H1 (cell line): ENCODE results near the gene STX18. TPM values are rescaled to one million over a fixed set of nuclear protein-coding genes. Genes with fewer than 3 reads are reported as not detected.

Experiments used
- CTCF ChIA-PET: fragments of 300-600 bp; sonication (Branson Sonifier 250); formaldehyde crosslinking; loops from one replicate; lab custom pipeline; 2021; ENCODE audit not compliant: partially characterized antibody; lab: Charles Lee
- POLR2A ChIA-PET: fragments of 300-600 bp; sonication (Branson Sonifier 250); formaldehyde crosslinking; loops from one replicate; lab custom pipeline; 2021; ENCODE audit warnings: inconsistent platforms; ENCODE audit not compliant: partially characterized antibody; lab: Charles Lee
- DNase-seq, 2 experiments: peaks; one replicate each; pipeline versions ENCODE4 v3.0.0 to v3.0.0-alpha.2; 2010 to 2022; ENCODE audit warnings: low spot score in 2 of 2, low read depth in 1 of 2, mixed read lengths in 1 of 2
- FAIRE-seq: peaks from 2 replicates; lab custom pipeline; 2011; peaks lifted over from hg19 to GRCh38; lab: Jason Lieb, UNC
- H2AFZ ChIP-seq: 2 replicates; pipeline ENCODE4 v1.8.1; 2012; ENCODE audit warnings: low read length, inconsistent platforms
- H2AK5ac ChIP-seq: 2 replicates; pipeline ENCODE4 v1.6.1; 2013; ENCODE audit warnings: low read depth, low read length
- H2BK120ac ChIP-seq: replicated peaks from 2 replicates; pipeline ENCODE3; 2013; ENCODE audit warnings: low read depth, low read length, inconsistent platforms
- H2BK12ac ChIP-seq: 2 replicates; pipeline ENCODE4 v1.6.1; 2013; ENCODE audit warnings: low read depth, low read length
- H2BK15ac ChIP-seq: 2 replicates; pipeline ENCODE4 v1.6.1; 2013; ENCODE audit warnings: low read length
- H2BK20ac ChIP-seq: 2 replicates; pipeline ENCODE4 v1.6.1; 2013; ENCODE audit warnings: low read length
- H2BK5ac ChIP-seq: 2 replicates; pipeline ENCODE4 v1.6.1; 2013; ENCODE audit warnings: low read depth, low read length
- H3K14ac ChIP-seq: 2 replicates; pipeline ENCODE4 v1.6.1; 2013; ENCODE audit warnings: inconsistent platforms; ENCODE audit not compliant: insufficient read length
- H3K18ac ChIP-seq: 2 replicates; pipeline ENCODE4 v1.6.1; 2013; ENCODE audit warnings: low read length; ENCODE audit errors: extremely low read depth
- H3K23ac ChIP-seq: 2 replicates; pipeline ENCODE4 v1.6.1; 2013; ENCODE audit warnings: inconsistent platforms; ENCODE audit not compliant: insufficient read length
- H3K23me2 ChIP-seq: 2 replicates; pipeline ENCODE4 v1.6.1; 2013; ENCODE audit warnings: low read depth, low read length
- H3K27ac ChIP-seq: 2 replicates; pipeline ENCODE4 v1.6.1; 2011; ENCODE audit warnings: low read depth, low read length, inconsistent platforms
- H3K27me3 ChIP-seq, 4 experiments: replicated peaks in 1 of 4; 1 replicate in 1 of 4; 2 replicates in 3 of 4; pipeline versions ENCODE4 v1.6.1 to v1.8.1; 2011 to 2013; ENCODE audit warnings: low read length in 3 of 4, mild to moderate bottlenecking in 3 of 4, inconsistent platforms in 2 of 4, mixed read lengths in 2 of 4, moderate library complexity in 1 of 4; ENCODE audit not compliant: control insufficient read depth in 3 of 4, insufficient read depth in 3 of 4; ENCODE audit errors: extremely low read depth in 1 of 4
- H3K36me3 ChIP-seq, 4 experiments: 2 replicates each; pipeline versions ENCODE4 v1.6.1 to v1.8.1; 2011 to 2013; ENCODE audit warnings: mild to moderate bottlenecking in 4 of 4, low read length in 3 of 4, moderate library complexity in 2 of 4, control low read depth in 1 of 4, inconsistent platforms in 1 of 4; ENCODE audit not compliant: insufficient read depth in 4 of 4, control insufficient read depth in 2 of 4
- H3K4ac ChIP-seq: replicated peaks from 2 replicates; pipeline ENCODE3; 2013; ENCODE audit warnings: low read length, low read depth, mixed read lengths, inconsistent platforms; ENCODE audit not compliant: insufficient read length
- H3K4me1 ChIP-seq, 4 experiments: replicated peaks in 1 of 4; 1 replicate in 1 of 4; 2 replicates in 3 of 4; pipeline versions ENCODE4 v1.6.1 to v1.8.1; 2011 to 2013; ENCODE audit warnings: low read length in 3 of 4, inconsistent platforms in 2 of 4, mixed read lengths in 1 of 4; ENCODE audit not compliant: insufficient read depth in 4 of 4, control insufficient read depth in 3 of 4
- H3K4me2 ChIP-seq, 2 experiments: 2 replicates each; pipeline versions ENCODE4 v1.6.1 to v1.8.1; 2011 to 2013; ENCODE audit warnings: low read depth in 2 of 2, low read length in 2 of 2, control low read depth in 1 of 2, inconsistent platforms in 1 of 2, mild to moderate bottlenecking in 1 of 2; ENCODE audit not compliant: insufficient read depth in 1 of 2
- H3K4me3 ChIP-seq, 4 experiments: fragments of 200-600, 300-600 bp in 1 of 4; sonication (generic), shearing (Covaris generic), sonication (Bioruptor Twin) in 1 of 4; 2 replicates each; pipeline versions ENCODE4 v1.5.1 to v1.8.1; 2011 to 2016; ENCODE audit warnings: low read length in 4 of 4, low read depth in 3 of 4, control low read depth in 2 of 4, inconsistent platforms in 2 of 4, mild to moderate bottlenecking in 2 of 4, mixed read lengths in 1 of 4, moderate library complexity in 1 of 4; ENCODE audit not compliant: insufficient read depth in 2 of 4; ENCODE audit errors: extremely low read depth in 1 of 4
- H3K56ac ChIP-seq: replicated peaks from 2 replicates; pipeline ENCODE3; 2013; ENCODE audit warnings: low read depth, mild to moderate bottlenecking, mixed read lengths, low read length, inconsistent platforms; ENCODE audit not compliant: insufficient read length
- H3K79me1 ChIP-seq: 2 replicates; pipeline ENCODE4 v1.6.1; 2013; ENCODE audit warnings: low read depth, low read length, control low read depth
- H3K79me2 ChIP-seq, 2 experiments: 2 replicates each; pipeline versions ENCODE4 v1.6.1 to v1.8.1; 2012 to 2013; ENCODE audit warnings: low read length in 2 of 2, mild to moderate bottlenecking in 2 of 2, inconsistent platforms in 1 of 2; ENCODE audit not compliant: insufficient read depth in 2 of 2, control insufficient read depth in 1 of 2
- H3K9ac ChIP-seq, 4 experiments: replicated peaks in 1 of 4; 1 replicate in 1 of 4; 2 replicates in 3 of 4; pipeline versions ENCODE4 v1.6.1 to v1.8.1; 2011 to 2013; ENCODE audit warnings: low read depth in 3 of 4, low read length in 3 of 4, control low read depth in 2 of 4, mild to moderate bottlenecking in 2 of 4, moderate library complexity in 2 of 4, inconsistent platforms in 1 of 4; ENCODE audit errors: extremely low read depth in 1 of 4
- H3K9me3 ChIP-seq, 2 experiments: 2 replicates each; pipeline versions ENCODE4 v1.6.1 to v1.8.1; 2012 to 2013; ENCODE audit warnings: mild to moderate bottlenecking in 2 of 2, moderate library complexity in 2 of 2, control low read depth in 1 of 2, inconsistent platforms in 1 of 2, low read depth in 1 of 2, low read length in 1 of 2, mixed read lengths in 1 of 2; ENCODE audit not compliant: insufficient read depth in 2 of 2
- H4K20me1 ChIP-seq, 2 experiments: replicated peaks in 1 of 2; 2 replicates each; pipeline versions ENCODE3 to v1.8.1; 2011 to 2013; ENCODE audit warnings: inconsistent platforms in 2 of 2, low read length in 2 of 2, mild to moderate bottlenecking in 1 of 2; ENCODE audit not compliant: insufficient read depth in 2 of 2, control insufficient read depth in 1 of 2
- H4K5ac ChIP-seq: 2 replicates; pipeline ENCODE4 v1.6.1; 2013; ENCODE audit warnings: low read length, low read depth, mixed read lengths, inconsistent platforms; ENCODE audit not compliant: insufficient read length
- H4K8ac ChIP-seq: 2 replicates; pipeline ENCODE4 v1.8.0; 2013; ENCODE audit warnings: mild to moderate bottlenecking, moderate library complexity, low read length, inconsistent platforms; ENCODE audit not compliant: insufficient read depth; ENCODE audit errors: extremely low read depth
- H4K91ac ChIP-seq: replicated peaks from 2 replicates; pipeline ENCODE3; 2013; ENCODE audit warnings: low read length, mixed read lengths, inconsistent platforms; ENCODE audit not compliant: insufficient read length
- EP300 ChIP-seq, 2 experiments: IDR thresholded peaks; 1 replicate in 1 of 2; 2 replicates in 1 of 2; pipeline ENCODE4 v1.6.1; 2011 to 2012; ENCODE audit warnings: low read depth in 2 of 2, low read length in 2 of 2, mild to moderate bottlenecking in 2 of 2, borderline replicate concordance in 1 of 2, inconsistent platforms in 1 of 2, moderate library complexity in 1 of 2
- HDAC6 ChIP-seq: IDR thresholded peaks from one replicate; pipeline ENCODE4 v1.7.1; 2012; ENCODE audit warnings: low read depth, mild to moderate bottlenecking, inconsistent platforms, low read length, moderate library complexity
- JUN ChIP-seq: IDR thresholded peaks from 2 replicates; pipeline ENCODE4 v1.6.1; 2011; ENCODE audit warnings: low read depth, mild to moderate bottlenecking, improper control_type of control experiment, low read length
- SRF ChIP-seq: IDR thresholded peaks from 2 replicates; pipeline ENCODE4 v1.6.1; 2011; ENCODE audit warnings: mild to moderate bottlenecking, low read depth, low read length, moderate library complexity
- WGBS, 2 experiments: shearing (Covaris generic) in 1 of 2; methylation state at CpG; one replicate each; pipeline versions ENCODE4 v1.1.6 to v1.1.7; 2013 to 2015; ENCODE audit warnings: low lambda C conversion rate in 2 of 2, mixed read lengths in 2 of 2, inconsistent platforms in 1 of 2, low coverage in 1 of 2, missing lambda C conversion rate in 1 of 2; ENCODE audit not compliant: insufficient replicate concordance in 2 of 2, insufficient coverage in 1 of 2, insufficient read length in 1 of 2; ENCODE audit errors: extremely low coverage in 1 of 2, missing lambda C conversion rate in 1 of 2; 5-methylcytosine and 5-hydroxymethylcytosine counted together
- polyA plus RNA-seq, 7 experiments: library from polyadenylated mRNA; depleted of rRNA in 3 of 7; stranded (reverse) in 5 of 7; unstranded in 2 of 7; fragments of >200 nt in 5 of 7; fragments of 200-250 nt in 2 of 7; gene quantifications; 1 replicate in 5 of 7; 2 replicates in 1 of 7; 4 replicates in 1 of 7; pipeline versions ENCODE4 v1.2.1 to v1.2.3, GENCODE V29; 2011 to 2013; ENCODE audit warnings: missing spikeins in 2 of 7, mixed read lengths in 2 of 7
- total RNA-seq: library from RNA; stranded (reverse); fragmentation: NEBNext Ultra II Directional; extraction: Animal tissue kit (Norgen Biotek cat#: 25700); gene quantifications from 2 replicates; pipeline ENCODE4 v1.2.1, GENCODE V29; 2021

Gene STX18
- total and polyA plus RNA-seq, 2 of the 8 experiments (the other 6 are each of a cell fraction or from before 2014, with no cell fraction given): 14.6 to 18.3 TPM

GRCh38 chr4:4411906-4412305 lies 129.9 kb downstream of the STX18 start:
- FAIRE-seq: no peak
- TF ChIP-seq JUN: no peak
- TF ChIP-seq EP300 (IDR thresholded peaks at IDR 0.05; ENCODE audit: borderline replicate concordance in 1 of 2, low read depth in 2 of 2, low read length in 2 of 2): no peak
- TF ChIP-seq SRF: no peak
- TF ChIP-seq HDAC6: no peak

More at GRCh38 chr4:4411906-4412305, 129.9 kb downstream of the STX18 start:
- Histone ChIP-seq H3K36me3 (peaks cover 0 to 5% (median 1%) of the 10 kb centered on the region in 4 experiments; a peak in 1 of 8 replicates), H4K91ac (no peak overlapping the region), H4K5ac (no peak overlapping the region), H4K20me1 (peaks cover 0 to 8% of the 10 kb centered on the region in 2 experiments), H3K27me3 (no peaks in the 10 kb centered on the region), H3K23ac (no peak overlapping the region), H2AFZ (no peak overlapping the region), H2BK120ac (no peak overlapping the region), H3K56ac (no peak overlapping the region), H3K23me2 (no peaks in the 10 kb centered on the region), H3K14ac (no peak overlapping the region), H3K18ac (no peak overlapping the region), H3K4me3 (no peak overlapping the region), H3K4me2 (no peak overlapping the region), H3K79me2 (no peaks in the 10 kb centered on the region), H2BK5ac (no peak overlapping the region), H3K9me3 (peaks cover 4% of the 10 kb centered on the region in 2 experiments; a peak in 2 of 4 replicates), H3K79me1 (no peaks in the 10 kb centered on the region; the same call in 1 of the 2 replicates), H4K8ac (no peak overlapping the region), H3K9ac (no peak overlapping the region), H2BK15ac (no peak overlapping the region), H3K4ac (no peak overlapping the region), H2BK20ac (no peak overlapping the region), H2BK12ac (no peak overlapping the region), H3K4me1 (no peaks in the 10 kb centered on the region), H3K27ac (no peak overlapping the region), H2AK5ac (no peak overlapping the region)
- ChIA-PET POLR2A (no interaction called here), CTCF (interaction anchor here (0.6 to 1.7 kb wide), 6 partner anchors 12 to 325 kb away, joined by 3 to 5 read pairs (median 4); no protein-coding TSS in a partner anchor)
- WGBS, 2 experiments: 90% methylated on average over 14 of the region's 15 CpGs; no CpG with 5 or more reads in 1 of the 2 experiments
- DNase-seq: no peak
